ENCODE data around the gene PCDHA7.
"Not testable (repeated sequence)": the region's sequence is repeated elsewhere in the genome, so short reads cannot be mapped to it uniquely, and the experiment has no call there.

PCDHA7 gene

GRCh38 chr5:140833993-140834392 lies at the start of gene PCDHA7:
Gene PCDHA7, plus strand, starts transcription at chr5:140834269. Its CDS starts 115 bp downstream, at chr5:140834384.
- H3K4me3 ChIP-seq (ENCODE audit: low read depth, low read length) = no peak within 1 kb of the TSS
- TF ChIP-seq CTCF (IDR thresholded peaks at IDR 0.05; ENCODE audit: borderline replicate concordance, insufficient read depth, low read depth, low read length) = no peak

GRCh38 chr5:140785905-140786686 lies 48.0 kb upstream of the PCDHA7 start, which contains the start of gene PCDHA1:
Gene PCDHA1, plus strand, starts transcription at chr5:140786140.
- no peak for TF ChIP-seq CTCF (IDR thresholded peaks at IDR 0.05; ENCODE audit: borderline replicate concordance, insufficient read depth, low read depth, low read length)
- no peak within 1 kb of the TSS for H3K4me3 ChIP-seq (ENCODE audit: low read depth, low read length)

- H3K4me3 ChIP-seq (ENCODE audit: low read depth, low read length) = not testable (repeated sequence)
Measured at GRCh38 chr5:140787422-140787821, 46.6 kb upstream of the PCDHA7 start.

GRCh38 chr5:140787849-140788504 lies 46.1 kb upstream of the PCDHA7 start:
- H3K4me3 ChIP-seq (ENCODE audit: low read depth, low read length) = not testable (repeated sequence)

- H3K4me3 ChIP-seq (ENCODE audit: low read depth, low read length) = no peak overlapping the region
- no peak for TF ChIP-seq CTCF (IDR thresholded peaks at IDR 0.05; ENCODE audit: borderline replicate concordance, insufficient read depth, low read depth, low read length)
Measured at GRCh38 chr5:140791089-140791488, 43.0 kb upstream of the PCDHA7 start.

- TF ChIP-seq CTCF (IDR thresholded peaks at IDR 0.05; ENCODE audit: borderline replicate concordance, insufficient read depth, low read depth, low read length) = no peak
- no peak within 1 kb of the TSS for H3K4me3 ChIP-seq (ENCODE audit: low read depth, low read length)
Measured at GRCh38 chr5:140794595-140795258, 39.3 kb upstream of the PCDHA7 start, which contains the start of gene PCDHA2. Gene PCDHA2, plus strand, starts transcription at chr5:140794852.

GRCh38 chr5:140795259-140795641 lies 38.8 kb upstream of the PCDHA7 start:
- no peak for TF ChIP-seq CTCF (IDR thresholded peaks at IDR 0.05; ENCODE audit: borderline replicate concordance, insufficient read depth, low read depth, low read length)
- H3K4me3 ChIP-seq (ENCODE audit: low read depth, low read length) = no peak overlapping the region

GRCh38 chr5:140796072-140796717 lies 37.9 kb upstream of the PCDHA7 start:
- not testable (repeated sequence) for H3K4me3 ChIP-seq (ENCODE audit: low read depth, low read length)
